ENCODE data around the gene TRIM16. TPM values are rescaled to one million over a fixed set of nuclear protein-coding genes. Genes with fewer than 3 reads are reported as not detected.
"Not testable (repeated sequence)": the region's sequence is repeated elsewhere in the genome, so short reads cannot be mapped to it uniquely, and the experiment has no call there.

The TRIM16 gene
- total and polyA plus RNA-seq, 9 of the 15 experiments (the other 6 are each of a cell fraction or from before 2014, with no cell fraction given): 3.5 to 9.2 (median 8.2) TPM

- H3K79me2 ChIP-seq (ENCODE audit: control insufficient read depth, insufficient read depth, low read length); H4K20me1 ChIP-seq (replicated peaks; ENCODE audit: control insufficient read depth, insufficient read depth, low read length); H3K4me1 ChIP-seq (replicated peaks in 1 of 2; ENCODE audit: control insufficient read depth in 2 of 2, insufficient read depth in 2 of 2, low read length in 2 of 2); H3K4me3 ChIP-seq; in situ Hi-C loops (cut with MboI); DNase-seq (ENCODE audit: extremely low read depth in 1 of 4, low spot score in 3 of 4); H3K9me3 ChIP-seq (replicated peaks; ENCODE audit: control insufficient read depth, insufficient read depth, low read depth, low read length); ATAC-seq; intact Hi-C loops (cut with micrococcal nuclease); CTCF ChIA-PET (ENCODE audit: low intra/inter-chr PET ratio); POLR2A ChIA-PET; BruUV-seq (replicated peaks); H3K9me1 ChIP-seq (ENCODE audit: control insufficient read depth, insufficient read depth, low read length); H3K27me3 ChIP-seq (ENCODE audit: control insufficient read depth in 2 of 2, insufficient read depth in 2 of 2, low read length in 2 of 2); H3K27ac ChIP-seq (ENCODE audit: extremely low read depth, low read depth, low read length); H3K4me2 ChIP-seq (ENCODE audit: insufficient read depth, low read length); H2AFZ ChIP-seq (ENCODE audit: low read depth, low read length); FAIRE-seq; H3K9ac ChIP-seq (ENCODE audit: insufficient read depth in 1 of 2, low read depth in 2 of 2, low read length in 2 of 2); H3K36me3 ChIP-seq (ENCODE audit: control insufficient read depth, insufficient read depth, low read length): not testable (repeated sequence)
- 12% methylated on average over 3 of the region's 4 CpGs for WGBS (ENCODE audit: insufficient coverage, low coverage, missing lambda C conversion rate)
Observed at GRCh38 chr17:15616828-15617227, 67.3 kb downstream of the TRIM16 start.

GRCh38 chr17:15615850-15616249 is 68.3 kb downstream of the TRIM16 start:
- H3K36me3 ChIP-seq (ENCODE audit: control insufficient read depth, insufficient read depth, low read length); H3K9ac ChIP-seq (ENCODE audit: insufficient read depth in 1 of 2, low read depth in 2 of 2, low read length in 2 of 2); H3K27me3 ChIP-seq (ENCODE audit: control insufficient read depth in 2 of 2, insufficient read depth in 2 of 2, low read length in 2 of 2); in situ Hi-C loops (cut with MboI); intact Hi-C loops (cut with micrococcal nuclease); H2AFZ ChIP-seq (ENCODE audit: low read depth, low read length); ATAC-seq; H3K9me1 ChIP-seq (ENCODE audit: control insufficient read depth, insufficient read depth, low read length); H4K20me1 ChIP-seq (replicated peaks; ENCODE audit: control insufficient read depth, insufficient read depth, low read length); CTCF ChIA-PET (ENCODE audit: low intra/inter-chr PET ratio); BruUV-seq (replicated peaks); H3K4me1 ChIP-seq (replicated peaks in 1 of 2; ENCODE audit: control insufficient read depth in 2 of 2, insufficient read depth in 2 of 2, low read length in 2 of 2); POLR2A ChIA-PET; H3K4me3 ChIP-seq; DNase-seq (ENCODE audit: extremely low read depth in 1 of 4, low spot score in 3 of 4); H3K27ac ChIP-seq (ENCODE audit: extremely low read depth, low read depth, low read length); H3K9me3 ChIP-seq (replicated peaks; ENCODE audit: control insufficient read depth, insufficient read depth, low read depth, low read length); H3K4me2 ChIP-seq (ENCODE audit: insufficient read depth, low read length); FAIRE-seq; H3K79me2 ChIP-seq (ENCODE audit: control insufficient read depth, insufficient read depth, low read length): not testable (repeated sequence)
- 20% methylated on average over 1 of the region's 6 CpGs for WGBS (ENCODE audit: insufficient coverage, low coverage, missing lambda C conversion rate)

- H3K4me3 ChIP-seq; H3K27me3 ChIP-seq (ENCODE audit: control insufficient read depth in 2 of 2, insufficient read depth in 2 of 2, low read length in 2 of 2); H3K36me3 ChIP-seq (ENCODE audit: control insufficient read depth, insufficient read depth, low read length); H3K9me1 ChIP-seq (ENCODE audit: control insufficient read depth, insufficient read depth, low read length); H3K79me2 ChIP-seq (ENCODE audit: control insufficient read depth, insufficient read depth, low read length); H3K4me2 ChIP-seq (ENCODE audit: insufficient read depth, low read length); H4K20me1 ChIP-seq (replicated peaks; ENCODE audit: control insufficient read depth, insufficient read depth, low read length); POLR2A ChIA-PET; ATAC-seq; DNase-seq (ENCODE audit: extremely low read depth in 1 of 4, low spot score in 3 of 4); H3K4me1 ChIP-seq (replicated peaks in 1 of 2; ENCODE audit: control insufficient read depth in 2 of 2, insufficient read depth in 2 of 2, low read length in 2 of 2); H3K27ac ChIP-seq (ENCODE audit: extremely low read depth, low read depth, low read length); intact Hi-C loops (cut with micrococcal nuclease); BruUV-seq (replicated peaks); CTCF ChIA-PET (ENCODE audit: low intra/inter-chr PET ratio); in situ Hi-C loops (cut with MboI); H2AFZ ChIP-seq (ENCODE audit: low read depth, low read length); H3K9me3 ChIP-seq (replicated peaks; ENCODE audit: control insufficient read depth, insufficient read depth, low read depth, low read length); FAIRE-seq; H3K9ac ChIP-seq (ENCODE audit: insufficient read depth in 1 of 2, low read depth in 2 of 2, low read length in 2 of 2): not testable (repeated sequence)
- 50% methylated on average over 1 of the region's 1 CpG for WGBS (ENCODE audit: insufficient coverage, low coverage, missing lambda C conversion rate)
Observed at GRCh38 chr17:15613111-15613510, 71.0 kb downstream of the TRIM16 start.

GRCh38 chr17:15592960-15593359 is 91.2 kb downstream of the TRIM16 start:
- no CpG with 5 or more reads among the region's 8 CpGs for WGBS (ENCODE audit: insufficient coverage, low coverage, missing lambda C conversion rate)
- H3K9me1 ChIP-seq (ENCODE audit: control insufficient read depth, insufficient read depth, low read length); FAIRE-seq; H4K20me1 ChIP-seq (replicated peaks; ENCODE audit: control insufficient read depth, insufficient read depth, low read length); DNase-seq (ENCODE audit: extremely low read depth in 1 of 4, low spot score in 3 of 4); ATAC-seq; H3K79me2 ChIP-seq (ENCODE audit: control insufficient read depth, insufficient read depth, low read length); H2AFZ ChIP-seq (ENCODE audit: low read depth, low read length); H3K4me3 ChIP-seq; POLR2A ChIA-PET; BruUV-seq (replicated peaks); H3K27ac ChIP-seq (ENCODE audit: extremely low read depth, low read depth, low read length); H3K27me3 ChIP-seq (ENCODE audit: control insufficient read depth in 2 of 2, insufficient read depth in 2 of 2, low read length in 2 of 2); in situ Hi-C loops (cut with MboI); H3K4me1 ChIP-seq (replicated peaks in 1 of 2; ENCODE audit: control insufficient read depth in 2 of 2, insufficient read depth in 2 of 2, low read length in 2 of 2); CTCF ChIA-PET (ENCODE audit: low intra/inter-chr PET ratio); H3K9me3 ChIP-seq (replicated peaks; ENCODE audit: control insufficient read depth, insufficient read depth, low read depth, low read length); H3K36me3 ChIP-seq (ENCODE audit: control insufficient read depth, insufficient read depth, low read length); H3K4me2 ChIP-seq (ENCODE audit: insufficient read depth, low read length); intact Hi-C loops (cut with micrococcal nuclease); H3K9ac ChIP-seq (ENCODE audit: insufficient read depth in 1 of 2, low read depth in 2 of 2, low read length in 2 of 2): not testable (repeated sequence)

All from K562 (cell line).